ENCODE data around the gene SNED1. TPM values are rescaled to one million over a fixed set of nuclear protein-coding genes. Genes with fewer than 3 reads are reported as not detected.

Gene SNED1
- polyA plus RNA-seq, 2 of the 4 experiments (the other 2 are of a cell fraction) = 0.15 to 0.21 TPM

DNA sequence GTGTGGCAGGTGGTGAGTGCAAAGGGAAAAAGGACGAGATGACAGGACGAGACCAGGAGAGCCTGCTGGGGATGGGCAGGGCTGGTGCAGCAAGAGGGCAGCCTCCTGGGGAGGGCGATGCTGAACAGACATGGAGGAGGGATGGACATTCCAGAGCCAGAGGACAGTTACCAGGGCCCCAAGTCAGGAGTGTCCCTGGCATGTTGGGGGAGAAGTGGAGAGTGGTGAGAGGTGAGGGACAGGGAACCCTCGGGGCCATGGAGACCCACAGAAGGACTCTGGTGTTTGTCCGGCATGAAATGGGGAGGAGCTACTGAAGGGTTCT, 84.6 kb downstream of the SNED1 start:
- ATAC-seq = peak; percentile 9 to 12; a peak in 3 of 6 replicates
- TF ChIP-seq NFE2L2 (conservative IDR thresholded peaks at IDR 0.05; ENCODE audit: low read length) (no peak), ZSCAN20 (CRISPR knock-in tag; IDR thresholded peaks at IDR 0.05) (no peak), EHF (CRISPR knock-in tag; IDR thresholded peaks at IDR 0.05) (no peak), EP300 (IDR thresholded peaks at IDR 0.05) (no peak), JUN (IDR thresholded peaks at IDR 0.05) (no peak), SREBF2 (IDR thresholded peaks at IDR 0.05) (no peak), NR3C1 (IDR thresholded peaks at IDR 0.05) (no peak), CEBPB (IDR thresholded peaks at IDR 0.05) (no peak), TFCP2L1 (CRISPR knock-in tag; IDR thresholded peaks at IDR 0.05) (no peak), RAD21 (conservative IDR thresholded peaks at IDR 0.05 in 1 of 2, IDR thresholded peaks at IDR 0.05 in 1 of 2) (no peak), POLR2A (IDR thresholded peaks at IDR 0.05; ENCODE audit: low read length) (no peak), ZC3H11A (IDR thresholded peaks at IDR 0.05) (no peak)
- TF ChIP-seq, protein P1, sequence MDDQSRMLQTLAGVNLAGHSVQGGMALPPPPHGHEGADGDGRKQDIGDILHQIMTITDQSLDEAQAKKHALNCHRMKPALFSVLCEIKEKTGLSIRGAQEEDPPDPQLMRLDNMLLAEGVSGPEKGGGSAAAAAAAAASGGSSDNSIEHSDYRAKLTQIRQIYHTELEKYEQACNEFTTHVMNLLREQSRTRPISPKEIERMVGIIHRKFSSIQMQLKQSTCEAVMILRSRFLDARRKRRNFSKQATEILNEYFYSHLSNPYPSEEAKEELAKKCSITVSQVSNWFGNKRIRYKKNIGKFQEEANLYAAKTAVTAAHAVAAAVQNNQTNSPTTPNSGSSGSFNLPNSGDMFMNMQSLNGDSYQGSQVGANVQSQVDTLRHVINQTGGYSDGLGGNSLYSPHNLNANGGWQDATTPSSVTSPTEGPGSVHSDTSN (IDR thresholded peaks at IDR 0.05) = no peak
- TF ChIP-seq, protein P2, sequence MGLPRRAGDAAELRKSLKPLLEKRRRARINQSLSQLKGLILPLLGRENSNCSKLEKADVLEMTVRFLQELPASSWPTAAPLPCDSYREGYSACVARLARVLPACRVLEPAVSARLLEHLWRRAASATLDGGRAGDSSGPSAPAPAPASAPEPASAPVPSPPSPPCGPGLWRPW (IDR thresholded peaks at IDR 0.05) = no peak
- TF ChIP-seq, protein P3, sequence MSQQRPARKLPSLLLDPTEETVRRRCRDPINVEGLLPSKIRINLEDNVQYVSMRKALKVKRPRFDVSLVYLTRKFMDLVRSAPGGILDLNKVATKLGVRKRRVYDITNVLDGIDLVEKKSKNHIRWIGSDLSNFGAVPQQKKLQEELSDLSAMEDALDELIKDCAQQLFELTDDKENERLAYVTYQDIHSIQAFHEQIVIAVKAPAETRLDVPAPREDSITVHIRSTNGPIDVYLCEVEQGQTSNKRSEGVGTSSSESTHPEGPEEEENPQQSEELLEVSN (IDR thresholded peaks at IDR 0.05; ENCODE audit: borderline replicate concordance, low read depth) = no peak
- TF ChIP-seq, protein P4, sequence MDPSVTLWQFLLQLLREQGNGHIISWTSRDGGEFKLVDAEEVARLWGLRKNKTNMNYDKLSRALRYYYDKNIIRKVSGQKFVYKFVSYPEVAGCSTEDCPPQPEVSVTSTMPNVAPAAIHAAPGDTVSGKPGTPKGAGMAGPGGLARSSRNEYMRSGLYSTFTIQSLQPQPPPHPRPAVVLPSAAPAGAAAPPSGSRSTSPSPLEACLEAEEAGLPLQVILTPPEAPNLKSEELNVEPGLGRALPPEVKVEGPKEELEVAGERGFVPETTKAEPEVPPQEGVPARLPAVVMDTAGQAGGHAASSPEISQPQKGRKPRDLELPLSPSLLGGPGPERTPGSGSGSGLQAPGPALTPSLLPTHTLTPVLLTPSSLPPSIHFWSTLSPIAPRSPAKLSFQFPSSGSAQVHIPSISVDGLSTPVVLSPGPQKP (IDR thresholded peaks at IDR 0.05; ENCODE audit: low read depth, low read length) = no peak
- Histone ChIP-seq H3K4me2 (no peak overlapping the region), H3K4me3 (no peak overlapping the region), H3K27ac (no peak overlapping the region), H3K9me3 (no peaks in the 10 kb centered on the region), H3K4me1 (no peaks in the 10 kb centered on the region)
- CTCF ChIA-PET = interaction anchor here (0.7 kb wide), 2 partner anchors 169 to 692 kb away, joined by 3 read pairs; no protein-coding TSS in a partner anchor
- WGBS (ENCODE audit: missing lambda C conversion rate) = 75% methylated on average over 5 of the region's 5 CpGs
- no peak for FAIRE-seq
- DNase-seq (ENCODE audit: low read depth in 1 of 2, low spot score in 1 of 2) = no peak
- POLR2A ChIA-PET = no interaction called here

DNA sequence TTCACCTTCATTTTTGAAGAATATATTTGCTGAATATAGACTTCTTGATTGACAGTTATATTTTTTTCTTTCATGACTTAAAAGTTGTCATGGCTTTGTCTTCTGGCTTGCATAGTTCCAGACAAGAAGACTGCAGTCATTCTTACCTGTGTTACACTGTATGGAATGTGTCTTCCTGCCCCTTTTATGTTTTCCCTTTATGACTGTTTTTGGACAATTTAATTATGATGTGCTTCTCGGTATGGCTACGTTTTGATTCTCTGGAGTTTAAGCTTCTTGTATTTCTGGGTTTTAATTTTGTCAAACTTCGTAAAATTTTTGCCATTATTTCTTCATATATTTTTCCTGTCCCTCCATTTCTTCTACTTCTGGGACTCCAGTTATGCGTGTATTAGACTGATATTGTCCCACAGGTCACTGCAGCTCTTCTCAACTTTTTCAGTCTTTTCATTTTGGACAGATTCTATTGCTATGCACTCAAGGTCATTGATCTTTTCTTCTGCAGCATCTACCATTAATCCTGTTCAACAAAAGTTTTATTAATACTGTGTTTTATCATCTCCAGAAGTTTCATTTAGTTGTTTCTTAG, 86.5 kb downstream of the SNED1 start:
- CTCF ChIA-PET = interaction anchor here (1.7 kb wide), 1 partner anchor 171 kb away, joined by 5 read pairs; no protein-coding TSS in a partner anchor
- 95% methylated on average over 4 of the region's 4 CpGs for WGBS (ENCODE audit: missing lambda C conversion rate)
- ATAC-seq (no peak), FAIRE-seq (no peak), DNase-seq (ENCODE audit: low read depth in 1 of 2, low spot score in 1 of 2) (no peak)
- Histone ChIP-seq H3K4me1 (no peaks in the 10 kb centered on the region), H3K4me2 (no peak overlapping the region), H3K4me3 (no peak overlapping the region), H3K9me3 (no peaks in the 10 kb centered on the region), H3K27ac (no peak overlapping the region)
- TF ChIP-seq RCOR1 (IDR thresholded peaks at IDR 0.05; ENCODE audit: low read depth, low read length) = no peak
- no peak for TF ChIP-seq SMC3 (IDR thresholded peaks at IDR 0.05)
- TF ChIP-seq GATA3 (IDR thresholded peaks at IDR 0.05; ENCODE audit: borderline replicate concordance) = no peak
- no peak for TF ChIP-seq EP300 (IDR thresholded peaks at IDR 0.05)
- no peak for TF ChIP-seq EHF (CRISPR knock-in tag; IDR thresholded peaks at IDR 0.05)
- TF ChIP-seq CHD2 (IDR thresholded peaks at IDR 0.05; ENCODE audit: low read length, partially characterized antibody) = no peak
- no peak for TF ChIP-seq SREBF2 (IDR thresholded peaks at IDR 0.05)
- TF ChIP-seq, protein P5, sequence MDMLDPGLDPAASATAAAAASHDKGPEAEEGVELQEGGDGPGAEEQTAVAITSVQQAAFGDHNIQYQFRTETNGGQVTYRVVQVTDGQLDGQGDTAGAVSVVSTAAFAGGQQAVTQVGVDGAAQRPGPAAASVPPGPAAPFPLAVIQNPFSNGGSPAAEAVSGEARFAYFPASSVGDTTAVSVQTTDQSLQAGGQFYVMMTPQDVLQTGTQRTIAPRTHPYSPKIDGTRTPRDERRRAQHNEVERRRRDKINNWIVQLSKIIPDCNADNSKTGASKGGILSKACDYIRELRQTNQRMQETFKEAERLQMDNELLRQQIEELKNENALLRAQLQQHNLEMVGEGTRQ (IDR thresholded peaks at IDR 0.05) = no peak
- TF ChIP-seq KDM5A (IDR thresholded peaks at IDR 0.05) = no peak
- no peak for TF ChIP-seq NFE2L2 (conservative IDR thresholded peaks at IDR 0.05; ENCODE audit: low read length)
- TF ChIP-seq BHLHE40 (IDR thresholded peaks at IDR 0.05; ENCODE audit: low read depth, low read length) = no peak
- no peak for TF ChIP-seq JUN (IDR thresholded peaks at IDR 0.05)
- no peak for TF ChIP-seq ZNF302 (CRISPR knock-in tag; IDR thresholded peaks at IDR 0.05)
- no peak for TF ChIP-seq CEBPB (IDR thresholded peaks at IDR 0.05)
- no peak for TF ChIP-seq ZFP36 (IDR thresholded peaks at IDR 0.05; ENCODE audit: borderline replicate concordance, partially characterized antibody)
- POLR2A ChIA-PET = no interaction called here
